Liver (tissue), 9 donors: ENCODE results near the gene ATXN10. TPM values are rescaled to one million over a fixed set of nuclear protein-coding genes. Genes with fewer than 3 reads are reported as not detected.
A peak's percentile ranks its signal among the peaks of the same experiment; 100 is the strongest.

Experiments
- DNase-seq: peaks from one replicate; pipeline ENCODE4 v3.0.0-alpha.2; 2017; ENCODE audit warnings: low spot score
- H3K27ac ChIP-seq, 2 donors: one replicate each; pipeline ENCODE4 v1.7.0; 2013; ENCODE audit warnings: inconsistent platforms in 2 of 2, low read length in 2 of 2, control low read depth in 1 of 2, low read depth in 1 of 2, mild to moderate bottlenecking in 1 of 2
- H3K27me3 ChIP-seq, 4 donors: one replicate each; pipeline versions ENCODE4 v1.6.1 to v1.7.0; 2013; ENCODE audit warnings: low read length in 3 of 4, inconsistent platforms in 1 of 4, mild to moderate bottlenecking in 1 of 4, moderate library complexity in 1 of 4; ENCODE audit not compliant: control insufficient read depth in 4 of 4, insufficient read depth in 4 of 4
- H3K36me3 ChIP-seq, 4 donors: one replicate each; pipeline versions ENCODE4 v1.6.1 to v1.7.0; 2013; ENCODE audit warnings: low read length in 3 of 4, mild to moderate bottlenecking in 3 of 4, low read depth in 1 of 4, moderate library complexity in 1 of 4; ENCODE audit not compliant: control insufficient read depth in 4 of 4, insufficient read depth in 3 of 4
- H3K4me1 ChIP-seq, 4 donors: one replicate each; pipeline versions ENCODE4 v1.6.1 to v1.7.0; 2013; ENCODE audit warnings: low read length in 3 of 4, mild to moderate bottlenecking in 3 of 4, moderate library complexity in 1 of 4; ENCODE audit not compliant: control insufficient read depth in 4 of 4, insufficient read depth in 4 of 4
- H3K4me3 ChIP-seq, 3 donors: one replicate each; pipeline versions ENCODE4 v1.6.1 to v1.7.0; 2013; ENCODE audit warnings: low read length in 3 of 3, control low read depth in 1 of 3, low read depth in 1 of 3, mild to moderate bottlenecking in 1 of 3
- H3K9ac ChIP-seq, 2 donors: one replicate each; pipeline ENCODE4 v1.7.0; 2013; ENCODE audit warnings: low read length in 2 of 2, mild to moderate bottlenecking in 2 of 2, moderate library complexity in 2 of 2, control low read depth in 1 of 2, low read depth in 1 of 2
- H3K9me3 ChIP-seq, 4 donors: one replicate each; pipeline versions ENCODE4 v1.6.1 to v1.7.0; 2013; ENCODE audit warnings: low read length in 3 of 4; ENCODE audit not compliant: control insufficient read depth in 4 of 4
- HNF4A ChIP-seq, 2 donors: conservative IDR thresholded peaks; 2 replicates each; pipeline ENCODE4 v1.6.1; 2016; ENCODE audit warnings: antibody characterized with exemption in 2 of 2, mild to moderate bottlenecking in 2 of 2
- HNF4G ChIP-seq: IDR thresholded peaks from 2 replicates; pipeline ENCODE4 v1.6.1; 2016; ENCODE audit warnings: antibody characterized with exemption
- JUND ChIP-seq, 2 donors: IDR thresholded peaks; 2 replicates each; pipeline ENCODE4 v1.6.1; 2016; ENCODE audit warnings: antibody characterized with exemption in 2 of 2
- NR2F2 ChIP-seq: IDR thresholded peaks from 2 replicates; pipeline ENCODE4 v1.6.1; 2016; ENCODE audit warnings: antibody characterized with exemption
- RAD21 ChIP-seq, 2 donors: IDR thresholded peaks; 2 replicates each; pipeline ENCODE4 v1.6.1; 2016; ENCODE audit warnings: antibody characterized with exemption in 2 of 2, mild to moderate bottlenecking in 2 of 2
- RXRA ChIP-seq, 2 donors: IDR thresholded peaks; 2 replicates each; pipeline ENCODE4 v1.6.1; 2017 to 2018; ENCODE audit warnings: antibody characterized with exemption in 2 of 2, mild to moderate bottlenecking in 1 of 2
- SP1 ChIP-seq: IDR thresholded peaks from 2 replicates; pipeline ENCODE4 v1.6.1; 2018; ENCODE audit warnings: antibody characterized with exemption, mild to moderate bottlenecking
- TAF1 ChIP-seq: conservative IDR thresholded peaks from 2 replicates; pipeline ENCODE4 v1.6.1; 2016; ENCODE audit warnings: antibody characterized with exemption, mild to moderate bottlenecking
- YY1 ChIP-seq: IDR thresholded peaks from 2 replicates; pipeline ENCODE4 v1.6.1; 2016; ENCODE audit warnings: antibody characterized with exemption, mild to moderate bottlenecking
- WGBS: extraction: QIAGEN DNeasy Blood & Tissue Kit; methylation state at CpG from one replicate; pipeline ENCODE4 v1.1.7; 2013; 5-methylcytosine and 5-hydroxymethylcytosine counted together
- polyA plus RNA-seq, 2 donors: library from polyadenylated mRNA; stranded (reverse) in 1 of 2; unstranded in 1 of 2; fragments of 200-250 nt in 1 of 2; fragments of >200 nt in 1 of 2; fragmentation: Nextera tagmentation in 1 of 2; extraction: Ambion mirVana in 1 of 2; gene quantifications; one replicate each; pipeline versions ENCODE4 v1.2.1 to v1.2.3, GENCODE V29; 2013 to 2015
- total RNA-seq, 2 donors: library from RNA; depleted of rRNA; stranded (reverse); fragments of >200 nt; gene quantifications; one replicate each; pipeline ENCODE4 v1.2.3, GENCODE V29; 2014
- TF ChIP-seq, protein P1 (sequence below): fragments of 150-350 bp; IDR thresholded peaks from 2 replicates; pipeline ENCODE4 v1.5.1; 2017; ENCODE audit warnings: improper control_type of control experiment, low read depth, low read length; ENCODE audit not compliant: missing input control
- TF ChIP-seq, protein P2 (sequence below): IDR thresholded peaks from 2 replicates; pipeline ENCODE4 v1.6.1; 2016; ENCODE audit warnings: antibody characterized with exemption, mild to moderate bottlenecking
- TF ChIP-seq, protein P3 (sequence below): IDR thresholded peaks from 2 replicates; pipeline ENCODE4 v1.6.1; 2016; ENCODE audit warnings: antibody characterized with exemption
- TF ChIP-seq, protein P4 (sequence below): IDR thresholded peaks from 2 replicates; pipeline ENCODE4 v1.6.1; 2016; ENCODE audit warnings: antibody characterized with exemption
- donor health status: healthy.
- donor health status: healthy.
- donor health status: healthy.
- donor health status: healthy.
- donor health status: healthy.

ATXN10 gene
- total and polyA plus RNA-seq, 4 donors, result 34.9 to 100 (median 69.7) TPM

DNA sequence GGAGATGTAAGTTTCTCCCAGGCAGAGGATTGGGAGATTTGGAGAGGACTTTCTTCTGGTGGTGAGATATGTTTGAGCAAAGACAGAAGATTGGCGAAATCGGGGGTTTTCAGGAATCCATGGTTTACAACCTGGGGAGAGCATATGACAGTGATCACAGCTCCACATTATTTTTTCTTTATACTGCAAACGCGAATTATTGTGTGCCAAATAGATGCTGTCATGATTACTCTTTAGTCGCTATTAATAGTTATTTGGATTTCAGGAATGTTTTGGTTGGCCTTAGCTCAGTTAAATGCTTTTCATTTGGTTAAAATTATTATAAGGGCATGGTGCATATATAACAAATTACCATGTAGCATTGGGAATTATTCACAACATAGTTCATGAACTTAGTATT is 15.2 kb downstream of the ATXN10 start (continued):
- TF ChIP-seq RXRA (IDR thresholded peaks at IDR 0.05), result no peak

DNA sequence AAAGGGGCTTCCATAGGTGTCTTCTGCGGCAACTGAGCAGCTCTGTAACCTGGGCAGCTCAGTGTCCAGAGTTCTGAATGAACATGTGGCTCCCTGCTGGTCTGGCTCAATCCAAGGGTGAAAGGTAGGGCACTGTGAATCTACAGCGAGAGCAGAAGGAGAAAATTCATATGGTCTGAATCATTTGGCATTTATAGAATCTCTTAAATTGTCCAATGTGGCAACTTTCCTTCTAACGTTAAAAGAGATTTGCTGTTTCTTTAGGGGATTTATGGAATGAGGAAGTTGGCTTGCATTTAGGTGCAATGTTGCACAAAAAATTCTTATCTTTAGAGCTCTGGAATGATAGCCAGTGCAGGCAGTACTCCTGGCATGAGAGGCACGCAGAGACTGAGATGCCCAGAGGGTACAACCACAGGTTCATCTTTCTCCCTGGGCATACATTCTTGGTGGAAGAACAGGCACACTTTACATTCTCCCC is 17.0 kb downstream of the ATXN10 start:
- peaks cover 3 to 18% (median 7%) of the 10 kb centered on the region in 4 donors for H3K36me3 ChIP-seq
- no peak overlapping the region for H3K4me3 ChIP-seq
- no peaks in the 10 kb centered on the region for H3K9me3 ChIP-seq
- DNase-seq, result no peak
- H3K27me3 ChIP-seq, result no peaks in the 10 kb centered on the region
- TF ChIP-seq, protein P1, sequence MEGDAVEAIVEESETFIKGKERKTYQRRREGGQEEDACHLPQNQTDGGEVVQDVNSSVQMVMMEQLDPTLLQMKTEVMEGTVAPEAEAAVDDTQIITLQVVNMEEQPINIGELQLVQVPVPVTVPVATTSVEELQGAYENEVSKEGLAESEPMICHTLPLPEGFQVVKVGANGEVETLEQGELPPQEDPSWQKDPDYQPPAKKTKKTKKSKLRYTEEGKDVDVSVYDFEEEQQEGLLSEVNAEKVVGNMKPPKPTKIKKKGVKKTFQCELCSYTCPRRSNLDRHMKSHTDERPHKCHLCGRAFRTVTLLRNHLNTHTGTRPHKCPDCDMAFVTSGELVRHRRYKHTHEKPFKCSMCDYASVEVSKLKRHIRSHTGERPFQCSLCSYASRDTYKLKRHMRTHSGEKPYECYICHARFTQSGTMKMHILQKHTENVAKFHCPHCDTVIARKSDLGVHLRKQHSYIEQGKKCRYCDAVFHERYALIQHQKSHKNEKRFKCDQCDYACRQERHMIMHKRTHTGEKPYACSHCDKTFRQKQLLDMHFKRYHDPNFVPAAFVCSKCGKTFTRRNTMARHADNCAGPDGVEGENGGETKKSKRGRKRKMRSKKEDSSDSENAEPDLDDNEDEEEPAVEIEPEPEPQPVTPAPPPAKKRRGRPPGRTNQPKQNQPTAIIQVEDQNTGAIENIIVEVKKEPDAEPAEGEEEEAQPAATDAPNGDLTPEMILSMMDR, result no peak
- TF ChIP-seq HNF4G, result peak; percentile 10
- TF ChIP-seq TAF1, result no peak
- peak; percentile 34 for TF ChIP-seq YY1
- TF ChIP-seq, protein P2, sequence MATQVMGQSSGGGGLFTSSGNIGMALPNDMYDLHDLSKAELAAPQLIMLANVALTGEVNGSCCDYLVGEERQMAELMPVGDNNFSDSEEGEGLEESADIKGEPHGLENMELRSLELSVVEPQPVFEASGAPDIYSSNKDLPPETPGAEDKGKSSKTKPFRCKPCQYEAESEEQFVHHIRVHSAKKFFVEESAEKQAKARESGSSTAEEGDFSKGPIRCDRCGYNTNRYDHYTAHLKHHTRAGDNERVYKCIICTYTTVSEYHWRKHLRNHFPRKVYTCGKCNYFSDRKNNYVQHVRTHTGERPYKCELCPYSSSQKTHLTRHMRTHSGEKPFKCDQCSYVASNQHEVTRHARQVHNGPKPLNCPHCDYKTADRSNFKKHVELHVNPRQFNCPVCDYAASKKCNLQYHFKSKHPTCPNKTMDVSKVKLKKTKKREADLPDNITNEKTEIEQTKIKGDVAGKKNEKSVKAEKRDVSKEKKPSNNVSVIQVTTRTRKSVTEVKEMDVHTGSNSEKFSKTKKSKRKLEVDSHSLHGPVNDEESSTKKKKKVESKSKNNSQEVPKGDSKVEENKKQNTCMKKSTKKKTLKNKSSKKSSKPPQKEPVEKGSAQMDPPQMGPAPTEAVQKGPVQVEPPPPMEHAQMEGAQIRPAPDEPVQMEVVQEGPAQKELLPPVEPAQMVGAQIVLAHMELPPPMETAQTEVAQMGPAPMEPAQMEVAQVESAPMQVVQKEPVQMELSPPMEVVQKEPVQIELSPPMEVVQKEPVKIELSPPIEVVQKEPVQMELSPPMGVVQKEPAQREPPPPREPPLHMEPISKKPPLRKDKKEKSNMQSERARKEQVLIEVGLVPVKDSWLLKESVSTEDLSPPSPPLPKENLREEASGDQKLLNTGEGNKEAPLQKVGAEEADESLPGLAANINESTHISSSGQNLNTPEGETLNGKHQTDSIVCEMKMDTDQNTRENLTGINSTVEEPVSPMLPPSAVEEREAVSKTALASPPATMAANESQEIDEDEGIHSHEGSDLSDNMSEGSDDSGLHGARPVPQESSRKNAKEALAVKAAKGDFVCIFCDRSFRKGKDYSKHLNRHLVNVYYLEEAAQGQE, result no peak
- peak; percentile 38 to 72 for TF ChIP-seq RXRA (IDR thresholded peaks at IDR 0.05)
- peak in 1 of 2 donors; percentile 12 for TF ChIP-seq RAD21 (IDR thresholded peaks at IDR 0.05)
- no peak for TF ChIP-seq NR2F2
- TF ChIP-seq, protein P3, sequence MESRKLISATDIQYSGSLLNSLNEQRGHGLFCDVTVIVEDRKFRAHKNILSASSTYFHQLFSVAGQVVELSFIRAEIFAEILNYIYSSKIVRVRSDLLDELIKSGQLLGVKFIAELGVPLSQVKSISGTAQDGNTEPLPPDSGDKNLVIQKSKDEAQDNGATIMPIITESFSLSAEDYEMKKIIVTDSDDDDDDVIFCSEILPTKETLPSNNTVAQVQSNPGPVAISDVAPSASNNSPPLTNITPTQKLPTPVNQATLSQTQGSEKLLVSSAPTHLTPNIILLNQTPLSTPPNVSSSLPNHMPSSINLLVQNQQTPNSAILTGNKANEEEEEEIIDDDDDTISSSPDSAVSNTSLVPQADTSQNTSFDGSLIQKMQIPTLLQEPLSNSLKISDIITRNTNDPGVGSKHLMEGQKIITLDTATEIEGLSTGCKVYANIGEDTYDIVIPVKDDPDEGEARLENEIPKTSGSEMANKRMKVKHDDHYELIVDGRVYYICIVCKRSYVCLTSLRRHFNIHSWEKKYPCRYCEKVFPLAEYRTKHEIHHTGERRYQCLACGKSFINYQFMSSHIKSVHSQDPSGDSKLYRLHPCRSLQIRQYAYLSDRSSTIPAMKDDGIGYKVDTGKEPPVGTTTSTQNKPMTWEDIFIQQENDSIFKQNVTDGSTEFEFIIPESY, result no peak
- TF ChIP-seq HNF4A (conservative IDR thresholded peaks at IDR 0.05), result peak; percentile 51 to 81
- TF ChIP-seq JUND (IDR thresholded peaks at IDR 0.05), result peak in 1 of 2 donors; percentile 19
- 20% methylated on average over 4 of the region's 4 CpGs for WGBS
- peak overlapping the region in 1 of 2 donors; percentile 58 for H3K9ac ChIP-seq
- H3K27ac ChIP-seq, result peak overlapping the region; percentile 65 to 66
- H3K4me1 ChIP-seq, result peaks cover 0 to 19% (median 9%) of the 10 kb centered on the region in 4 donors

DNA sequence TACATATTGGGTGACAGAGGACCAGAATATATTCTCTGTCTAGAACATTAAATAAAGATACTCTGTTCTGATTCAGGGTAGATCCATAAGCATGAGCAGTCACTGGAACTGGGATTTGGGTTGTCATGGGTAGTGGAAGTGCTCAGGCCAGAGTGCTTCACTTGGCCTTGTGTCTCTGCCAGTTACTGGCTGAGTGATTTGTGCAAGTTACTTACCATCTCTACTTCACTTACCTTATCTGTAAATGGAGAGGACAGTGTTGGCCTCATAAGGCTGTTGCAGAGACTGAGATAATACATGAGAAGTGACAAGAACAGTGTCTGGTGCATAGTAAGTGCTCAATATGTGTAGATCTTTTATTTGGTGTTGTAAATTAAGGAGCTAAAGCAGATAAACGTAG is 17.6 kb downstream of the ATXN10 start:
- H3K36me3 ChIP-seq, result peaks cover 3 to 24% (median 11%) of the 10 kb centered on the region in 4 donors
- H3K4me3 ChIP-seq, result no peak overlapping the region
- TF ChIP-seq SP1, result no peak
- TF ChIP-seq, protein P4, sequence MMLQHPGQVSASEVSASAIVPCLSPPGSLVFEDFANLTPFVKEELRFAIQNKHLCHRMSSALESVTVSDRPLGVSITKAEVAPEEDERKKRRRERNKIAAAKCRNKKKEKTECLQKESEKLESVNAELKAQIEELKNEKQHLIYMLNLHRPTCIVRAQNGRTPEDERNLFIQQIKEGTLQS, result no peak
- H3K4me1 ChIP-seq, result peaks cover 0 to 16% (median 7%) of the 10 kb centered on the region in 4 donors
- no peaks in the 10 kb centered on the region for H3K27me3 ChIP-seq
- H3K9me3 ChIP-seq, result no peaks in the 10 kb centered on the region
- H3K27ac ChIP-seq, result peak overlapping the region; percentile 65 to 66
- DNase-seq, result no peak
- WGBS, result 96% methylated on average over 1 of the region's 1 CpG
- H3K9ac ChIP-seq, result no peak overlapping the region
